Ectodermal cell (in vitro differentiated cells): ENCODE measurements around the gene FCRL5. TPM values are rescaled to one million over a fixed set of nuclear protein-coding genes. Genes with fewer than 3 reads are reported as not detected.

Experiments
- H3K27ac ChIP-seq: 2 replicates; pipeline ENCODE4 v1.7.0; 2013; ENCODE audit warnings: mild to moderate bottlenecking, low read depth, low read length; ENCODE audit not compliant: insufficient read depth, poor library complexity, severe bottlenecking
- H3K27me3 ChIP-seq: 2 replicates; pipeline ENCODE4 v1.7.0; 2013; ENCODE audit warnings: mild to moderate bottlenecking, low read length; ENCODE audit not compliant: insufficient read depth, control insufficient read depth, poor library complexity, severe bottlenecking
- H3K36me3 ChIP-seq: one replicate; pipeline ENCODE4 v1.7.0; 2013; ENCODE audit warnings: low read length; ENCODE audit not compliant: control insufficient read depth, insufficient read depth
- H3K4me1 ChIP-seq: one replicate; pipeline ENCODE4 v1.7.0; 2013; ENCODE audit warnings: low read length; ENCODE audit not compliant: control insufficient read depth, insufficient read depth
- H3K4me3 ChIP-seq: 2 replicates; pipeline ENCODE4 v1.7.0; 2013; ENCODE audit warnings: low read depth, low read length, control low read depth; ENCODE audit not compliant: insufficient read depth
- H3K9me3 ChIP-seq: 2 replicates; pipeline ENCODE4 v1.7.0; 2013; ENCODE audit warnings: mild to moderate bottlenecking, low read length, moderate library complexity; ENCODE audit not compliant: control insufficient read depth
- WGBS, 2 experiments: methylation state at CpG; one replicate each; pipeline ENCODE4 v1.1.7; 2013; ENCODE audit warnings: missing lambda C conversion rate in 2 of 2; 5-methylcytosine and 5-hydroxymethylcytosine counted together
- polyA plus RNA-seq, 4 experiments: library from polyadenylated mRNA; stranded (reverse); fragments of 50-300 nt; gene quantifications; one replicate each; pipeline ENCODE4 v1.2.3, GENCODE V29; 2013

Gene FCRL5
- polyA plus RNA-seq (2013, experiment 1 of 4) = not detected
- polyA plus RNA-seq (2013, experiment 2 of 4) = not detected
- polyA plus RNA-seq (2013, experiment 3 of 4) = not detected
- polyA plus RNA-seq (2013, experiment 4 of 4) = not detected

- no peaks in the 10 kb centered on the region for H3K36me3 ChIP-seq
These were observed at the start of gene FCRL5 for GRCh38 chr1:157551694-157552693. Gene FCRL5, minus strand, starts transcription at chr1:157552515. Its CDS starts 153 bp downstream, at chr1:157552362.

GRCh38 chr1:157600236-157600635 lies 47.9 kb upstream of the FCRL5 start:
- no peaks in the 10 kb centered on the region for H3K4me1 ChIP-seq
- H3K4me3 ChIP-seq = no peak overlapping the region
- no peak overlapping the region for H3K27ac ChIP-seq
- WGBS, 2 experiments = 90 to 100% methylated on average over 1 of the region's 1 CpG
- no peaks in the 10 kb centered on the region for H3K27me3 ChIP-seq
- no peaks in the 10 kb centered on the region for H3K36me3 ChIP-seq
- no peaks in the 10 kb centered on the region for H3K9me3 ChIP-seq

More at GRCh38 chr1:157551694-157552693, at the start of gene FCRL5:
- H3K4me1 ChIP-seq = no peaks in the 10 kb centered on the region
- no peaks in the 10 kb centered on the region for H3K27me3 ChIP-seq
- no peak within 1 kb of the TSS for H3K27ac ChIP-seq
- no peaks in the 10 kb centered on the region for H3K9me3 ChIP-seq
- H3K4me3 ChIP-seq = no peak within 1 kb of the TSS
- 92 to 93% methylated on average over 6 to 10 of the region's 10 CpGs for whole genome bisulfite sequencing, 2 experiments

- no peaks in the 10 kb centered on the region for H3K27me3 ChIP-seq
- WGBS, 2 experiments = 95 to 98% methylated on average over 2 of the region's 2 CpGs
- H3K4me1 ChIP-seq = no peaks in the 10 kb centered on the region
- H3K4me3 ChIP-seq = no peak within 1 kb of the TSS
- H3K27ac ChIP-seq = no peak within 1 kb of the TSS
- no peaks in the 10 kb centered on the region for H3K36me3 ChIP-seq
- no peaks in the 10 kb centered on the region for H3K9me3 ChIP-seq
These were observed 45.8 kb upstream of the FCRL5 start, which contains the start of gene FCRL4 for GRCh38 chr1:157597959-157598667. Gene FCRL4, minus strand, starts transcription at chr1:157598085. Its CDS starts 141 bp downstream, at chr1:157597944.

GRCh38 chr1:157596384-157596783 lies 44.1 kb upstream of the FCRL5 start:
- Histone ChIP-seq H3K36me3 (no peaks in the 10 kb centered on the region), H3K9me3 (no peaks in the 10 kb centered on the region), H3K27me3 (no peaks in the 10 kb centered on the region), H3K4me1 (no peaks in the 10 kb centered on the region), H3K27ac (no peak overlapping the region), H3K4me3 (no peak overlapping the region)
- WGBS, 2 experiments = 93 to 97% methylated on average over 6 of the region's 6 CpGs

GRCh38 chr1:157595356-157595755 lies 43.0 kb upstream of the FCRL5 start:
- no peaks in the 10 kb centered on the region for H3K27me3 ChIP-seq
- WGBS, 2 experiments = 98 to 99% methylated on average over 2 of the region's 2 CpGs

GRCh38 chr1:157585984-157586383 lies 33.7 kb upstream of the FCRL5 start:
- no peaks in the 10 kb centered on the region for H3K9me3 ChIP-seq
- no peaks in the 10 kb centered on the region for H3K4me1 ChIP-seq
- no peak overlapping the region for H3K4me3 ChIP-seq
- WGBS, 2 experiments = 86 to 92% methylated on average over 4 of the region's 4 CpGs
- H3K27me3 ChIP-seq = no peaks in the 10 kb centered on the region
- no peaks in the 10 kb centered on the region for H3K36me3 ChIP-seq
- H3K27ac ChIP-seq = no peak overlapping the region

More at GRCh38 chr1:157595356-157595755, 43.0 kb upstream of the FCRL5 start:
- H3K4me1 ChIP-seq = no peaks in the 10 kb centered on the region
- no peak overlapping the region for H3K27ac ChIP-seq
- H3K4me3 ChIP-seq = no peak overlapping the region
- no peaks in the 10 kb centered on the region for H3K9me3 ChIP-seq
- H3K36me3 ChIP-seq = no peaks in the 10 kb centered on the region

- no peak overlapping the region for H3K4me3 ChIP-seq
- no peaks in the 10 kb centered on the region for H3K36me3 ChIP-seq
- 92 to 93% methylated on average over 3 of the region's 3 CpGs for WGBS, 2 experiments
- H3K27me3 ChIP-seq = no peaks in the 10 kb centered on the region
- H3K4me1 ChIP-seq = no peaks in the 10 kb centered on the region
- H3K9me3 ChIP-seq = no peaks in the 10 kb centered on the region
- no peak overlapping the region for H3K27ac ChIP-seq
These were observed 32.2 kb upstream of the FCRL5 start for GRCh38 chr1:157584503-157584902.

GRCh38 chr1:157580828-157581210 lies 28.5 kb upstream of the FCRL5 start:
- H3K9me3 ChIP-seq = no peaks in the 10 kb centered on the region
- WGBS, 2 experiments = 83 to 93% methylated on average over 1 of the region's 1 CpG
- no peaks in the 10 kb centered on the region for H3K27me3 ChIP-seq
- no peaks in the 10 kb centered on the region for H3K4me1 ChIP-seq
- H3K27ac ChIP-seq = no peak overlapping the region
- no peak overlapping the region for H3K4me3 ChIP-seq
- no peaks in the 10 kb centered on the region for H3K36me3 ChIP-seq

- Histone ChIP-seq H3K4me3 (no peak overlapping the region), H3K4me1 (no peaks in the 10 kb centered on the region), H3K9me3 (no peaks in the 10 kb centered on the region), H3K36me3 (no peaks in the 10 kb centered on the region), H3K27me3 (no peaks in the 10 kb centered on the region), H3K27ac (no peak overlapping the region)
- WGBS, 2 experiments = 36 to 44% methylated on average over 4 of the region's 4 CpGs
These were observed 28.0 kb upstream of the FCRL5 start for GRCh38 chr1:157580179-157580827.
